Activated CD4-positive, alpha-beta T cell treated with anti-CD3 and anti-CD28 coated beads, Interleukin-2, amount 10 ng/mL, durations not matched to agents 7 days and 5 days (primary cell): Measurements from ENCODE around the gene C5orf46. TPM values are rescaled to one million over a fixed set of nuclear protein-coding genes. Genes with fewer than 3 reads are reported as not detected.
A peak's percentile ranks its signal among the peaks of the same experiment; 100 is the strongest.

ENCODE experiments used
- CTCF ChIA-PET: fragments of 350-600 bp; sonication (Branson Sonifier 250); formaldehyde crosslinking; loops from one replicate; lab custom pipeline; 2021; ENCODE audit warnings: antibody characterized with exemption; lab: Charles Lee
- POLR2A ChIA-PET: fragments of 350-600 bp; sonication (Branson Sonifier 250); formaldehyde crosslinking; loops from one replicate; lab custom pipeline; 2021; ENCODE audit warnings: antibody characterized with exemption; lab: Charles Lee
- DNase-seq: peaks from one replicate; pipeline ENCODE4 v3.0.0-alpha.2; 2020
- H3K27ac Mint-ChIP-seq: one replicate; pipeline ENCODE4 v1.8.0; 2021; ENCODE audit warnings: mild to moderate bottlenecking, moderate library complexity, mixed read lengths
- H3K27me3 Mint-ChIP-seq: one replicate; pipeline ENCODE4 v1.8.0; 2021; ENCODE audit warnings: mixed read lengths
- H3K36me3 Mint-ChIP-seq: one replicate; pipeline ENCODE4 v1.8.0; 2021; ENCODE audit warnings: low read depth, mixed read lengths
- H3K4me1 Mint-ChIP-seq: one replicate; pipeline ENCODE4 v1.8.0; 2021; ENCODE audit warnings: mixed read lengths
- H3K4me3 Mint-ChIP-seq: one replicate; pipeline ENCODE4 v1.8.0; 2021; ENCODE audit warnings: mild to moderate bottlenecking, moderate library complexity, mixed read lengths
- H3K9me3 Mint-ChIP-seq: one replicate; pipeline ENCODE4 v1.8.0; 2021; ENCODE audit warnings: mixed read lengths
- total RNA-seq, 2 experiments: library from RNA; stranded (reverse); gene quantifications; one replicate each; pipeline ENCODE4 v1.2.3, GENCODE V29; 2021

C5orf46 gene
- total RNA-seq, 2 experiments from 2014 or later, result not detected

DNA sequence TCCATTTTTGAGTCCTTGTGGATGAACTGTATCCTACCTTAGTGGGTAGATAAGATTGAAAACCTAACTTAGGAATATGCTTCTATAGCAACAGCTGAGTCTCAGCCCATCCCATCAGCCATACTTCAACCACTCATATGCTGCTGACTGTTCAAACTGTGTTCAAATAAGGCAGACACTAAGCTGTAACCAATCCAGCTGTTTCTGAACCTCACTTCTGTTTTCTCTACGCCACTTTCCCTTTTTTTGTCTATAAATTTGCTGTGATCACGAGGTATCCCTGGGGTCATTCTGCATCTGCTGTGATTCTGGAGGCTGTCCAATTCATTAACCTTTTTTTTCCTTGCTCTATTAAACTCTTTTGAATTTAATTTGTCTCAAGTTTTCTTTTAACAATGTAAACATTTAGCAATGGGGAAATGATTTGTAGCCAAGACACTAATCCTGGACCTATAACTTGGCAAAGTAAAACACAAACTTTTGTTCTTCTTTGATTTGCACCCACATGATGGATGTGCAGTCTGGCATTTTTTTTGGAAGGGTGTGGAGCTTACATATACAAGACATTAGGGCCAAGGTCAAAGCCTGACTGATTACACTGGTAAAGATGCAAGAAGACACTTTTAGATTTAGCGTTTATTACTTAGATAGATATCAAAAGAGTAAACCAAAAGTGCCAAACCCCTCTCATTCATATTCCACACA lies 42.7 kb downstream of the C5orf46 start:
- H3K9me3 Mint-ChIP-seq, result no peaks in the 10 kb centered on the region
- ChIA-PET CTCF (no interaction called here), POLR2A (no interaction called here)
- no peaks in the 10 kb centered on the region for H3K27me3 Mint-ChIP-seq
- no peaks in the 10 kb centered on the region for H3K4me1 Mint-ChIP-seq
- DNase-seq, result no peak
- H3K36me3 Mint-ChIP-seq, result no peaks in the 10 kb centered on the region
- H3K4me3 Mint-ChIP-seq, result no peak overlapping the region
- no peak overlapping the region for H3K27ac Mint-ChIP-seq

- Mint-ChIP-seq H3K27ac (no peak overlapping the region), H3K9me3 (no peaks in the 10 kb centered on the region), H3K36me3 (no peaks in the 10 kb centered on the region), H3K4me3 (no peak overlapping the region), H3K27me3 (peaks cover 5% of the 10 kb centered on the region), H3K4me1 (peaks cover 3% of the 10 kb centered on the region)
- DNase-seq, result no peak
- ChIA-PET POLR2A (interaction anchor here (0.6 kb wide), 1 partner anchor 1916 kb away, joined by 6 read pairs; no protein-coding TSS in a partner anchor), CTCF (no interaction called here)
These were observed 45.7 kb downstream of the C5orf46 start for GRCh38 chr5:147860641-147861025.

GRCh38 chr5:147859962-147860640 lies 46.2 kb downstream of the C5orf46 start:
- ChIA-PET CTCF (no interaction called here), POLR2A (interaction anchor here (0.6 kb wide), 1 partner anchor 1916 kb away, joined by 6 read pairs; no protein-coding TSS in a partner anchor)
- no peak for DNase-seq
- Mint-ChIP-seq H3K27me3 (peaks cover 5% of the 10 kb centered on the region), H3K4me3 (no peak overlapping the region), H3K27ac (no peak overlapping the region), H3K36me3 (no peaks in the 10 kb centered on the region), H3K9me3 (no peaks in the 10 kb centered on the region), H3K4me1 (peaks cover 3% of the 10 kb centered on the region)

DNA sequence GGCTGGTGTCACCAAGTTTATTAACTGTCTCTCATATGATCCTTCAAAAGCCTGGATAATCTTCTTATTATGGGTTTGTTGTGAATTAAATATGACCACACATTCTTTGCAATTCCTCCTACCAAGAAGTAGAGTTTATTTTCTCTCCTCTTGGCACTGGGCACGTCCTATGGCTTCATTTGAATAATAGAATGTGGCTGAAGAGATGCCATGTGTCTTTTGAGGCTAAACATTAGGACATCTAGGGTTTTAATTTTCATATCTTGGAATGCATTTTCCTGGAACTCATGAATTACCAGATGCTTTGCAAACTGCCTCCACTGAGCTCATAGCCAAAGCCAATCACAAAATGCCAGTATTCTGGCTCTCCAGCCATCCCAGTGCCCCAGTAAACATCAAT lies 47.8 kb downstream of the C5orf46 start:
- H3K9me3 Mint-ChIP-seq, result no peaks in the 10 kb centered on the region
- DNase-seq, result no peak
- H3K4me3 Mint-ChIP-seq, result no peak overlapping the region
- H3K36me3 Mint-ChIP-seq, result no peaks in the 10 kb centered on the region
- POLR2A ChIA-PET, result no interaction called here
- no peak overlapping the region for H3K27ac Mint-ChIP-seq
- CTCF ChIA-PET, result no interaction called here
- peaks cover 8% of the 10 kb centered on the region for H3K27me3 Mint-ChIP-seq
- peaks cover 3% of the 10 kb centered on the region for H3K4me1 Mint-ChIP-seq

GRCh38 chr5:147857302-147858129 lies 48.8 kb downstream of the C5orf46 start:
- CTCF ChIA-PET, result interaction anchor here (1.7 kb wide), 1 partner anchor 873 kb away, joined by 4 read pairs; no protein-coding TSS in a partner anchor
- POLR2A ChIA-PET, result no interaction called here
- Mint-ChIP-seq H3K4me3 (no peak overlapping the region), H3K4me1 (peaks cover 3% of the 10 kb centered on the region), H3K9me3 (no peaks in the 10 kb centered on the region), H3K36me3 (no peaks in the 10 kb centered on the region), H3K27ac (no peak overlapping the region), H3K27me3 (peaks cover 9% of the 10 kb centered on the region)
- DNase-seq, result peak; percentile 59

- Mint-ChIP-seq H3K4me3 (no peak overlapping the region), H3K27ac (no peak overlapping the region), H3K27me3 (peaks cover 9% of the 10 kb centered on the region), H3K4me1 (peaks cover 3% of the 10 kb centered on the region), H3K36me3 (no peaks in the 10 kb centered on the region), H3K9me3 (no peaks in the 10 kb centered on the region)
- DNase-seq, result no peak
- ChIA-PET POLR2A (no interaction called here), CTCF (interaction anchor here (1.7 kb wide), 1 partner anchor 874 kb away, joined by 4 read pairs; no protein-coding TSS in a partner anchor)
These were observed 49.5 kb downstream of the C5orf46 start for GRCh38 chr5:147856801-147857200.

- no peak for DNase-seq
- Mint-ChIP-seq H3K27me3 (peaks cover 9% of the 10 kb centered on the region), H3K36me3 (no peaks in the 10 kb centered on the region), H3K4me3 (no peak overlapping the region), H3K27ac (no peak overlapping the region), H3K9me3 (no peaks in the 10 kb centered on the region), H3K4me1 (peaks cover 3% of the 10 kb centered on the region)
- POLR2A ChIA-PET, result no interaction called here
- CTCF ChIA-PET, result no interaction called here
These were observed 50.6 kb downstream of the C5orf46 start for GRCh38 chr5:147855774-147856069.

- CTCF ChIA-PET, result no interaction called here
- POLR2A ChIA-PET, result no interaction called here
- no peak for DNase-seq
- Mint-ChIP-seq H3K4me3 (no peak overlapping the region), H3K36me3 (no peaks in the 10 kb centered on the region), H3K4me1 (peaks cover 3% of the 10 kb centered on the region), H3K27ac (no peak overlapping the region), H3K9me3 (no peaks in the 10 kb centered on the region), H3K27me3 (peaks cover 9% of the 10 kb centered on the region)
These were observed 51.2 kb downstream of the C5orf46 start for GRCh38 chr5:147854894-147855773.

GRCh38 chr5:147854331-147854730 lies 52.0 kb downstream of the C5orf46 start:
- no peaks in the 10 kb centered on the region for H3K9me3 Mint-ChIP-seq
- ChIA-PET CTCF (no interaction called here), POLR2A (no interaction called here)
- DNase-seq, result no peak
- no peak overlapping the region for H3K4me3 Mint-ChIP-seq
- peaks cover 10% of the 10 kb centered on the region for H3K27me3 Mint-ChIP-seq
- peaks cover 3% of the 10 kb centered on the region for H3K4me1 Mint-ChIP-seq
- H3K27ac Mint-ChIP-seq, result no peak overlapping the region
- no peaks in the 10 kb centered on the region for H3K36me3 Mint-ChIP-seq

- ChIA-PET POLR2A (no interaction called here), CTCF (no interaction called here)
- Mint-ChIP-seq H3K4me3 (no peak overlapping the region), H3K36me3 (no peaks in the 10 kb centered on the region), H3K9me3 (no peaks in the 10 kb centered on the region), H3K27me3 (peaks cover 13% of the 10 kb centered on the region), H3K4me1 (peaks cover 3% of the 10 kb centered on the region), H3K27ac (no peak overlapping the region)
- no peak for DNase-seq
These were observed 52.9 kb downstream of the C5orf46 start for GRCh38 chr5:147853372-147853987.

DNA sequence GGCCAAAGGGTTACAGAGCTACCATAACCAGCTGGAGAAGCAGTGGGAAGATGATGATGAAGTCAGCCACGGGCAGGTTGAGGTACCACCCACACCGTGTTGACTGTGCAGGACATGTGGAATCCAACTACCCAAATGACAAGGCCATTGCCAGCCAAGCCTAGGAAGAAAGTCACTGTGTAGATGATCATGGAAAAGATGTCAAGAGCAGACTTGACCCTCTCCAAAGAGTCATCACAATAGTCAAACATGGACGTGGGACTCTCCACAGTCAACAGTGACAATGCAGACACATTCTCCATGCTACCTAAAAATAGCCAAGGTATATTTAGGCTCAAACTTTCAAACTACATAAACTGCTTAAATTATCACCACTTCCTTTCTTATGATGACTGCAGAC lies 54.0 kb downstream of the C5orf46 start:
- no peaks in the 10 kb centered on the region for H3K36me3 Mint-ChIP-seq
- ChIA-PET POLR2A (no interaction called here), CTCF (no interaction called here)
- DNase-seq, result no peak
- no peaks in the 10 kb centered on the region for H3K4me1 Mint-ChIP-seq
- H3K9me3 Mint-ChIP-seq, result no peaks in the 10 kb centered on the region
- peaks cover 14% of the 10 kb centered on the region for H3K27me3 Mint-ChIP-seq
- H3K27ac Mint-ChIP-seq, result no peak overlapping the region
- no peak overlapping the region for H3K4me3 Mint-ChIP-seq

DNA sequence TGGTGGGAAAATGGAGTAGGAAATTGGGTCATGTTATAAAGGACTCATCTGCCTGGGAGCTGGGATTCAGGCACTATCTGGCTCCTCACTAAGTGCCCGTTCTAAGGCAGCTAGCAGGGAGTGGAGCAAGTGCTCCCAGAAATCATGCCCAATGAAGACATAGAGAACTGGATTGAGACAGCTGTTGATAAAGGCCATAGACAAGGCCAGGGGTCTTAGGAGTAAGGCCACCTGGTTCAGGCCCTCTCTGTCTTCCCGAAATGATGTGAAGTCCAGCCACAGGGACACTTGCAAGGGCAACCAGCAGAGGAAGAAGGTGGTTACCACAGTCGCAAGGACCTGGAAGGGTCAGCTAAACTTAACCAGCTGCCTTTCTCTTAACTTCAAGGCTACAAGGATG lies 54.8 kb downstream of the C5orf46 start:
- ChIA-PET POLR2A (no interaction called here), CTCF (no interaction called here)
- H3K4me3 Mint-ChIP-seq, result no peak overlapping the region
- H3K27me3 Mint-ChIP-seq, result peaks cover 14% of the 10 kb centered on the region
- no peak for DNase-seq
- no peak overlapping the region for H3K27ac Mint-ChIP-seq
- no peaks in the 10 kb centered on the region for H3K4me1 Mint-ChIP-seq
- no peaks in the 10 kb centered on the region for H3K9me3 Mint-ChIP-seq
- no peaks in the 10 kb centered on the region for H3K36me3 Mint-ChIP-seq
